ENCODE measurements around the gene CTNNA1.
"Not testable (repeated sequence)": the region's sequence is repeated elsewhere in the genome, so short reads cannot be mapped to it uniquely, and the experiment has no call there.

CTNNA1 gene

GRCh38 chr5:138911441-138911840 lies 158.2 kb downstream of the CTNNA1 start:
- FAIRE-seq: no peak
- TF ChIP-seq TAF1 (IDR thresholded peaks at IDR 0.05; ENCODE audit: borderline replicate concordance, low read depth, low read length) (no peak), POLR2A (IDR thresholded peaks at IDR 0.05; ENCODE audit: low read depth, low read length) (no peak), POLR2AphosphoS5 (IDR thresholded peaks at IDR 0.05; ENCODE audit: low read depth, low read length) (no peak)

GRCh38 chr5:138912093-138912492 lies 158.9 kb downstream of the CTNNA1 start:
- DNase-seq (ENCODE audit: insufficient read length): no peak
- no peak for FAIRE-seq
- TF ChIP-seq POLR2AphosphoS5 (IDR thresholded peaks at IDR 0.05; ENCODE audit: low read depth, low read length) (no peak), POLR2A (IDR thresholded peaks at IDR 0.05; ENCODE audit: low read depth, low read length) (no peak), TAF1 (IDR thresholded peaks at IDR 0.05; ENCODE audit: borderline replicate concordance, low read depth, low read length) (no peak)

More at GRCh38 chr5:138911441-138911840, 158.2 kb downstream of the CTNNA1 start:
- no peak for DNase-seq (ENCODE audit: insufficient read length)

- DNase-seq (ENCODE audit: insufficient read length) (no peak), FAIRE-seq (no peak)
- TF ChIP-seq POLR2A (IDR thresholded peaks at IDR 0.05; ENCODE audit: low read depth, low read length): no peak
- TF ChIP-seq TAF1 (IDR thresholded peaks at IDR 0.05; ENCODE audit: borderline replicate concordance, low read depth, low read length): no peak
- TF ChIP-seq POLR2AphosphoS5 (IDR thresholded peaks at IDR 0.05; ENCODE audit: low read depth, low read length): no peak
These were observed 160.5 kb downstream of the CTNNA1 start for GRCh38 chr5:138913773-138914172.

- FAIRE-seq (no peak), DNase-seq (ENCODE audit: insufficient read length) (no peak)
- TF ChIP-seq POLR2AphosphoS5 (IDR thresholded peaks at IDR 0.05; ENCODE audit: low read depth, low read length) (no peak), POLR2A (IDR thresholded peaks at IDR 0.05; ENCODE audit: low read depth, low read length) (no peak), TAF1 (IDR thresholded peaks at IDR 0.05; ENCODE audit: borderline replicate concordance, low read depth, low read length) (no peak)
These were observed 161.1 kb downstream of the CTNNA1 start for GRCh38 chr5:138914338-138914737.

GRCh38 chr5:138918686-138919085 lies 165.5 kb downstream of the CTNNA1 start:
- DNase-seq (ENCODE audit: insufficient read length) (no peak), FAIRE-seq (no peak)
- TF ChIP-seq POLR2A (IDR thresholded peaks at IDR 0.05; ENCODE audit: low read depth, low read length) (no peak), TAF1 (IDR thresholded peaks at IDR 0.05; ENCODE audit: borderline replicate concordance, low read depth, low read length) (no peak), POLR2AphosphoS5 (IDR thresholded peaks at IDR 0.05; ENCODE audit: low read depth, low read length) (no peak)

GRCh38 chr5:138920181-138920580 lies 167.0 kb downstream of the CTNNA1 start:
- no peak for TF ChIP-seq POLR2A (IDR thresholded peaks at IDR 0.05; ENCODE audit: low read depth, low read length)
- TF ChIP-seq TAF1 (IDR thresholded peaks at IDR 0.05; ENCODE audit: borderline replicate concordance, low read depth, low read length): no peak
- no peak for TF ChIP-seq POLR2AphosphoS5 (IDR thresholded peaks at IDR 0.05; ENCODE audit: low read depth, low read length)
- DNase-seq (ENCODE audit: insufficient read length) (no peak), FAIRE-seq (no peak)

GRCh38 chr5:138921362-138921761 lies 168.1 kb downstream of the CTNNA1 start:
- FAIRE-seq; DNase-seq (ENCODE audit: insufficient read length): not testable (repeated sequence)

GRCh38 chr5:138922494-138922893 lies 169.3 kb downstream of the CTNNA1 start:
- no peak for TF ChIP-seq POLR2AphosphoS5 (IDR thresholded peaks at IDR 0.05; ENCODE audit: low read depth, low read length)
- TF ChIP-seq POLR2A (IDR thresholded peaks at IDR 0.05; ENCODE audit: low read depth, low read length): no peak
- TF ChIP-seq TAF1 (IDR thresholded peaks at IDR 0.05; ENCODE audit: borderline replicate concordance, low read depth, low read length): no peak
- FAIRE-seq (no peak), DNase-seq (ENCODE audit: insufficient read length) (no peak)

- DNase-seq (ENCODE audit: insufficient read length): no peak
- FAIRE-seq: no peak
- no peak for TF ChIP-seq POLR2A (IDR thresholded peaks at IDR 0.05; ENCODE audit: low read depth, low read length)
- no peak for TF ChIP-seq TAF1 (IDR thresholded peaks at IDR 0.05; ENCODE audit: borderline replicate concordance, low read depth, low read length)
These were observed 171.9 kb downstream of the CTNNA1 start for GRCh38 chr5:138925090-138925635.

- TF ChIP-seq TAF1 (IDR thresholded peaks at IDR 0.05; ENCODE audit: borderline replicate concordance, low read depth, low read length) (no peak), POLR2A (IDR thresholded peaks at IDR 0.05; ENCODE audit: low read depth, low read length) (no peak)
- DNase-seq (ENCODE audit: insufficient read length) (no peak), FAIRE-seq (no peak)
These were observed 173.0 kb downstream of the CTNNA1 start for GRCh38 chr5:138926257-138926656.

- TF ChIP-seq POLR2A (IDR thresholded peaks at IDR 0.05; ENCODE audit: low read depth, low read length): no peak
- TF ChIP-seq POLR2AphosphoS5 (IDR thresholded peaks at IDR 0.05; ENCODE audit: low read depth, low read length): no peak
- no peak for TF ChIP-seq TAF1 (IDR thresholded peaks at IDR 0.05; ENCODE audit: borderline replicate concordance, low read depth, low read length)
- FAIRE-seq (no peak), DNase-seq (ENCODE audit: insufficient read length) (no peak)
These were observed 173.6 kb downstream of the CTNNA1 start for GRCh38 chr5:138926688-138927448.

- DNase-seq (ENCODE audit: insufficient read length) (no peak), FAIRE-seq (no peak)
- no peak for TF ChIP-seq POLR2A (IDR thresholded peaks at IDR 0.05; ENCODE audit: low read depth, low read length)
- TF ChIP-seq POLR2AphosphoS5 (IDR thresholded peaks at IDR 0.05; ENCODE audit: low read depth, low read length): no peak
- TF ChIP-seq TAF1 (IDR thresholded peaks at IDR 0.05; ENCODE audit: borderline replicate concordance, low read depth, low read length): no peak
These were observed 174.3 kb downstream of the CTNNA1 start for GRCh38 chr5:138927544-138927943.

Data from GM12892 (cell line).